Hepatic stellate cell (primary cell): ENCODE results near the gene KLK15.

Experiments used
- DNase-seq: peaks from one replicate; pipeline ENCODE4 v3.0.0; 2011; ENCODE audit warnings: low spot score

Gene KLK15

GRCh38 chr19:50833117-50833801 is at the start of gene KLK15:
Gene KLK15, minus strand, starts transcription at chr19:50833574. Its CDS starts 2,082 bp downstream, at chr19:50831492.
- no peak for DNase-seq

- no peak for DNase-seq
Observed at GRCh38 chr19:50882188-50882587, 48.8 kb upstream of the KLK15 start.

- no peak for DNase-seq
Observed at GRCh38 chr19:50880241-50880640, 46.9 kb upstream of the KLK15 start.

- DNase-seq, result no peak
Observed at GRCh38 chr19:50878851-50879250, 45.5 kb upstream of the KLK15 start.

GRCh38 chr19:50877338-50877737 is 44.0 kb upstream of the KLK15 start:
- DNase-seq, result no peak

GRCh38 chr19:50876456-50876855 is 43.1 kb upstream of the KLK15 start:
- DNase-seq, result no peak

GRCh38 chr19:50875795-50876422 is 42.5 kb upstream of the KLK15 start:
- no peak for DNase-seq

- DNase-seq, result no peak
Observed at GRCh38 chr19:50874211-50874610, 40.8 kb upstream of the KLK15 start.

GRCh38 chr19:50873056-50873455 is 39.7 kb upstream of the KLK15 start, which contains the start of gene KLK2:
Gene KLK2, plus strand, starts transcription at chr19:50873439. Its CDS starts 35 bp downstream, at chr19:50873474.
- DNase-seq, result no peak

- no peak for DNase-seq
Observed at GRCh38 chr19:50870417-50871089, 37.2 kb upstream of the KLK15 start.

GRCh38 chr19:50869479-50869878 is 36.1 kb upstream of the KLK15 start:
- DNase-seq, result no peak

GRCh38 chr19:50861496-50862286 is 28.3 kb upstream of the KLK15 start:
- no peak for DNase-seq

- no peak for DNase-seq
Observed at GRCh38 chr19:50861010-50861409, 27.6 kb upstream of the KLK15 start.

- no peak for DNase-seq
Observed at GRCh38 chr19:50859849-50860248, 26.5 kb upstream of the KLK15 start.

- no peak for DNase-seq
Observed at GRCh38 chr19:50858886-50859285, 25.5 kb upstream of the KLK15 start.

GRCh38 chr19:50857366-50857765 is 24.0 kb upstream of the KLK15 start:
- no peak for DNase-seq

GRCh38 chr19:50854636-50855410 is 21.4 kb upstream of the KLK15 start, which contains the start of gene KLK3:
Gene KLK3, plus strand, starts transcription at chr19:50854915. Its CDS starts 41 bp downstream, at chr19:50854956.
- no peak for DNase-seq

- DNase-seq, result no peak
Observed at GRCh38 chr19:50851620-50852019, 18.2 kb upstream of the KLK15 start.

- no peak for DNase-seq
Observed at GRCh38 chr19:50850738-50851137, 17.4 kb upstream of the KLK15 start.

GRCh38 chr19:50844296-50844935 is 11.0 kb upstream of the KLK15 start:
- no peak for DNase-seq

GRCh38 chr19:50843701-50844221 is 10.4 kb upstream of the KLK15 start:
- DNase-seq, result no peak
